Measurements from ENCODE around the gene TMEM45A.

DNA sequence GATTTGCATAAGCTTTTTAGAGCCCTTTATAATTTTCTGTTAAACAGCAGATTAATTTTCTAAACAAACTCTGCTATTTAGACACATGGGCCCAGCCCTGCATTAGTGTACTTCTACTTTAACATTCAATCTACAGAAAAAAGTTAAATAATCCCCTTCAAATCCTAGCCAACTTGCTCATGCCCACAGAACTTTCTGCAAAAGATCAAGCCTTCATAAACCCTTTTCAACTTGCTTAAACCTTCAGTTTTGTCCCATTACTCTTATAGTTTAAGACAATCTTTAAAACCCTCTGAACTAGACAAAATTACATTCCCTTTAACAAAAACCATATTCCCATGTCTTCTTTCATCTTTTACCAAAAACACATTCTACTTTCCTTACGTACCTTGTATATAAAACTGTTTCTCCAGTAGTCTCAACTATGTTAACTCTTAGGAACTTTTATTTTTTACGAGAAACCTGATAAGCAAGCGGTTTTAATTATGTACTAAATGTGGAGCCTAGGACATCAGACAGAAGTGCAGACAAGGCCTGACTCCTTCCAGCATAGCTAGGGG is 91.8 kb downstream of the TMEM45A start:
- TF ChIP-seq EZH2 (IDR thresholded peaks at IDR 0.05; ENCODE audit: borderline replicate concordance, low read depth, low read length, severe bottlenecking) (no peak), POLR2A (IDR thresholded peaks at IDR 0.05; ENCODE audit: low read depth, low read length) (no peak), POLR2AphosphoS5 (IDR thresholded peaks at IDR 0.05; ENCODE audit: insufficient read depth, low read depth, low read length) (no peak), FOS (IDR thresholded peaks at IDR 0.05; ENCODE audit: borderline replicate concordance, insufficient read depth, low read length) (no peak), JUN (IDR thresholded peaks at IDR 0.05; ENCODE audit: borderline replicate concordance, insufficient read depth, insufficient read length, low read depth) (no peak), GATA2 (IDR thresholded peaks at IDR 0.05; ENCODE audit: insufficient read depth, insufficient read length, low read depth, low read length) (no peak)
- TF ChIP-seq, protein P1, sequence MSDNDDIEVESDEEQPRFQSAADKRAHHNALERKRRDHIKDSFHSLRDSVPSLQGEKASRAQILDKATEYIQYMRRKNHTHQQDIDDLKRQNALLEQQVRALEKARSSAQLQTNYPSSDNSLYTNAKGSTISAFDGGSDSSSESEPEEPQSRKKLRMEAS (IDR thresholded peaks at IDR 0.05; ENCODE audit: insufficient read depth, insufficient read length) = no peak
- TF ChIP-seq, protein P2, sequence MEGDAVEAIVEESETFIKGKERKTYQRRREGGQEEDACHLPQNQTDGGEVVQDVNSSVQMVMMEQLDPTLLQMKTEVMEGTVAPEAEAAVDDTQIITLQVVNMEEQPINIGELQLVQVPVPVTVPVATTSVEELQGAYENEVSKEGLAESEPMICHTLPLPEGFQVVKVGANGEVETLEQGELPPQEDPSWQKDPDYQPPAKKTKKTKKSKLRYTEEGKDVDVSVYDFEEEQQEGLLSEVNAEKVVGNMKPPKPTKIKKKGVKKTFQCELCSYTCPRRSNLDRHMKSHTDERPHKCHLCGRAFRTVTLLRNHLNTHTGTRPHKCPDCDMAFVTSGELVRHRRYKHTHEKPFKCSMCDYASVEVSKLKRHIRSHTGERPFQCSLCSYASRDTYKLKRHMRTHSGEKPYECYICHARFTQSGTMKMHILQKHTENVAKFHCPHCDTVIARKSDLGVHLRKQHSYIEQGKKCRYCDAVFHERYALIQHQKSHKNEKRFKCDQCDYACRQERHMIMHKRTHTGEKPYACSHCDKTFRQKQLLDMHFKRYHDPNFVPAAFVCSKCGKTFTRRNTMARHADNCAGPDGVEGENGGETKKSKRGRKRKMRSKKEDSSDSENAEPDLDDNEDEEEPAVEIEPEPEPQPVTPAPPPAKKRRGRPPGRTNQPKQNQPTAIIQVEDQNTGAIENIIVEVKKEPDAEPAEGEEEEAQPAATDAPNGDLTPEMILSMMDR (IDR thresholded peaks at IDR 0.05; ENCODE audit: extremely low read depth in 1 of 2, insufficient read depth in 1 of 2, low read depth in 1 of 2, low read length in 2 of 2) = no peak
